Erythroblast (primary cell): ENCODE data around the gene DNAI1.

ENCODE experiments used
- GATA1 ChIP-seq: IDR thresholded peaks from 2 replicates; pipeline ENCODE4 v1.6.1; 2011; ENCODE audit warnings: low read depth, mild to moderate bottlenecking, control low read depth, low read length, moderate library complexity
- POLR2A ChIP-seq: IDR thresholded peaks from 2 replicates; pipeline ENCODE4 v1.6.1; 2011; ENCODE audit warnings: mild to moderate bottlenecking, low read length

GRCh38 chr9:34452568-34452967 is 6.0 kb upstream of the DNAI1 start:
- TF ChIP-seq POLR2A (no peak), GATA1 (no peak)
